Tibial nerve (tissue), 3 donors: Measurements from ENCODE around the gene UNC80.

Source experiments
- POLR2A ChIP-seq, 2 donors: fragments of 450-650 bp; IDR thresholded peaks; one replicate each; pipeline ENCODE4 v1.6.1; 2017; ENCODE audit warnings: antibody characterized with exemption in 2 of 2, mild to moderate bottlenecking in 2 of 2, moderate library complexity in 2 of 2
- TF ChIP-seq, protein P1 (sequence below), 5 experiments: fragments of 200-600 bp in 3 of 5; fragments of 450-650 bp in 2 of 5; sonication (generic) in 3 of 5; IDR thresholded peaks; one replicate each; pipeline ENCODE4 v1.5.1; 2016 to 2019; ENCODE audit warnings: antibody characterized with exemption in 5 of 5, mild to moderate bottlenecking in 3 of 5, moderate library complexity in 2 of 5

DNA sequence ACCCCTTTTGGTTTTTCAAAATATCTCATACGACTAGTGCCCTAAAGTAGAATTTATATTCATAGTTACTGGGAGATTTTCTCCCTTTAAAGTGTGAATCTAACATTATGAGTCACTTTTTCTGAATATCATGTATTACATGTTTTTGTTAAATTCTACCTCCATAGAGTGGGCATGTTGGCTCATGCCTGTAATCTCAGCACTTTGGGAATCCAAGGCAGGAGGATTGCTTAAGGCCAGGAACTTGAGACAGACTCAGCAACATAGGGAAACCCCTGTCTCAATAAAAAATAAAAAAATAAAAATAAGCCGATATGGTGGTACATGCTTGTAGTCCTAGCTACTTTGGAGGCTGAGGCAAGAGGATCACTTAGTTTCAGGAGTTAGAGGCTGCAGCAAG, 45.3 kb upstream of the UNC80 start:
- TF ChIP-seq, protein P1, sequence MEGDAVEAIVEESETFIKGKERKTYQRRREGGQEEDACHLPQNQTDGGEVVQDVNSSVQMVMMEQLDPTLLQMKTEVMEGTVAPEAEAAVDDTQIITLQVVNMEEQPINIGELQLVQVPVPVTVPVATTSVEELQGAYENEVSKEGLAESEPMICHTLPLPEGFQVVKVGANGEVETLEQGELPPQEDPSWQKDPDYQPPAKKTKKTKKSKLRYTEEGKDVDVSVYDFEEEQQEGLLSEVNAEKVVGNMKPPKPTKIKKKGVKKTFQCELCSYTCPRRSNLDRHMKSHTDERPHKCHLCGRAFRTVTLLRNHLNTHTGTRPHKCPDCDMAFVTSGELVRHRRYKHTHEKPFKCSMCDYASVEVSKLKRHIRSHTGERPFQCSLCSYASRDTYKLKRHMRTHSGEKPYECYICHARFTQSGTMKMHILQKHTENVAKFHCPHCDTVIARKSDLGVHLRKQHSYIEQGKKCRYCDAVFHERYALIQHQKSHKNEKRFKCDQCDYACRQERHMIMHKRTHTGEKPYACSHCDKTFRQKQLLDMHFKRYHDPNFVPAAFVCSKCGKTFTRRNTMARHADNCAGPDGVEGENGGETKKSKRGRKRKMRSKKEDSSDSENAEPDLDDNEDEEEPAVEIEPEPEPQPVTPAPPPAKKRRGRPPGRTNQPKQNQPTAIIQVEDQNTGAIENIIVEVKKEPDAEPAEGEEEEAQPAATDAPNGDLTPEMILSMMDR (IDR thresholded peaks at IDR 0.05) = no peak
- TF ChIP-seq POLR2A (IDR thresholded peaks at IDR 0.05) = no peak
